HEK293 (cell line): ENCODE data around the gene PSMA7.

Experiments used
- CTCF ChIA-PET: fragments of 350-600 bp; formaldehyde crosslinking; extraction: SDS; loops from one replicate; lab custom pipeline; 2021; ENCODE audit warnings: antibody characterized with exemption; lab: Yijun Ruan, JAX
- POLR2A ChIA-PET: fragments of 300-600 bp; formaldehyde crosslinking; extraction: SDS; loops from one replicate; lab custom pipeline; 2020; ENCODE audit warnings: antibody characterized with exemption, inconsistent platforms; lab: Yijun Ruan, JAX
- H3K27ac ChIP-seq: fragments of 200-500 bp; sonication (Bioruptor generic); 2 replicates; pipeline ENCODE4 v1.5.1; 2014; ENCODE audit warnings: low read depth, low read length, control low read depth, inconsistent platforms; ENCODE audit errors: extremely low read depth
- H3K36me3 ChIP-seq, 2 experiments: fragments of 200-500 bp in 1 of 2; sonication (Bioruptor generic) in 1 of 2; 1 replicate in 1 of 2; 2 replicates in 1 of 2; pipeline ENCODE4 v1.5.1; 2014 to 2017; ENCODE audit warnings: inconsistent platforms in 2 of 2, low read length in 2 of 2; ENCODE audit not compliant: control insufficient read depth in 2 of 2, insufficient read depth in 1 of 2
- H3K4me1 ChIP-seq: fragments of 200-500 bp; sonication (Bioruptor generic); 2 replicates; pipeline ENCODE4 v1.5.1; 2014; ENCODE audit warnings: mild to moderate bottlenecking, low read length, inconsistent platforms; ENCODE audit not compliant: control insufficient read depth, insufficient read depth
- H3K4me3 ChIP-seq: 2 replicates; pipeline ENCODE4 v1.5.1; 2011; ENCODE audit warnings: low read depth, mild to moderate bottlenecking, control low read depth, low read length, moderate library complexity
- H3K9me3 ChIP-seq: fragments of 200-500 bp; sonication (Bioruptor generic); 2 replicates; pipeline ENCODE4 v1.5.1; 2014; ENCODE audit warnings: low read depth, low read length, inconsistent platforms; ENCODE audit not compliant: control insufficient read depth, insufficient read depth
- GLIS2 ChIP-seq: fragments of 450-650 bp; formaldehyde crosslinking; IDR thresholded peaks from 2 replicates; pipeline ENCODE4 v1.5.1; 2016; ENCODE audit warnings: missing biosample characterization, missing genetic modification characterization
- KLF8 ChIP-seq: fragments of 450-650 bp; formaldehyde crosslinking; IDR thresholded peaks from 2 replicates; pipeline ENCODE4 v1.5.1; 2016; ENCODE audit warnings: missing biosample characterization, missing genetic modification characterization
- OVOL3 ChIP-seq: fragments of 450-650 bp; formaldehyde crosslinking; IDR thresholded peaks from 2 replicates; pipeline ENCODE4 v1.5.1; 2016; ENCODE audit warnings: missing biosample characterization, missing genetic modification characterization
- SCRT2 ChIP-seq: fragments of 450-650 bp; formaldehyde crosslinking; IDR thresholded peaks from 2 replicates; pipeline ENCODE4 v1.5.1; 2016; ENCODE audit warnings: missing biosample characterization, missing genetic modification characterization
- ZBTB21 ChIP-seq: fragments of 450-650 bp; formaldehyde crosslinking; IDR thresholded peaks from 2 replicates; pipeline ENCODE4 v1.5.1; 2017; ENCODE audit warnings: missing biosample characterization, missing genetic modification characterization
- ZNF211 ChIP-seq: fragments of 450-650 bp; formaldehyde crosslinking; IDR thresholded peaks from 2 replicates; pipeline ENCODE4 v1.5.1; 2016; ENCODE audit warnings: low read depth, missing biosample characterization, missing genetic modification characterization
- ZNF473 ChIP-seq: fragments of 450-650 bp; formaldehyde crosslinking; IDR thresholded peaks from 2 replicates; pipeline ENCODE4 v1.5.1; 2017; ENCODE audit warnings: missing biosample characterization, missing genetic modification characterization
- ZNF623 ChIP-seq: fragments of 450-650 bp; formaldehyde crosslinking; IDR thresholded peaks from 2 replicates; pipeline ENCODE4 v1.5.1; 2016; ENCODE audit warnings: missing biosample characterization, missing genetic modification characterization
- ZNF658 ChIP-seq: fragments of 450-650 bp; formaldehyde crosslinking; IDR thresholded peaks from 2 replicates; pipeline ENCODE4; 2016; ENCODE audit warnings: missing biosample characterization, missing genetic modification characterization
- ZNF677 ChIP-seq: fragments of 450-650 bp; IDR thresholded peaks from 2 replicates; pipeline ENCODE4 v1.5.0; 2018; ENCODE audit warnings: missing biosample characterization, mild to moderate bottlenecking, missing genetic modification characterization, moderate library complexity
- ZNF747 ChIP-seq: fragments of 450-650 bp; formaldehyde crosslinking; IDR thresholded peaks from 2 replicates; pipeline ENCODE4 v1.5.1; 2016; ENCODE audit warnings: missing biosample characterization, missing genetic modification characterization
- TF ChIP-seq, protein P1 (sequence below): fragments of 450-650 bp; formaldehyde crosslinking; IDR thresholded peaks from 2 replicates; pipeline ENCODE4 v1.5.1; 2016; ENCODE audit warnings: missing biosample characterization, missing genetic modification characterization
- TF ChIP-seq, protein P2 (sequence below): fragments of 450-650 bp; formaldehyde crosslinking; IDR thresholded peaks from 2 replicates; pipeline ENCODE4 v1.5.1; 2016; ENCODE audit warnings: missing biosample characterization, missing genetic modification characterization, borderline replicate concordance
- TF ChIP-seq, protein P3 (sequence below): fragments of 450-650 bp; formaldehyde crosslinking; conservative IDR thresholded peaks from 2 replicates; pipeline ENCODE4 v1.5.1; 2016; ENCODE audit warnings: low read depth, missing biosample characterization, missing genetic modification characterization

The PSMA7 gene

DNA sequence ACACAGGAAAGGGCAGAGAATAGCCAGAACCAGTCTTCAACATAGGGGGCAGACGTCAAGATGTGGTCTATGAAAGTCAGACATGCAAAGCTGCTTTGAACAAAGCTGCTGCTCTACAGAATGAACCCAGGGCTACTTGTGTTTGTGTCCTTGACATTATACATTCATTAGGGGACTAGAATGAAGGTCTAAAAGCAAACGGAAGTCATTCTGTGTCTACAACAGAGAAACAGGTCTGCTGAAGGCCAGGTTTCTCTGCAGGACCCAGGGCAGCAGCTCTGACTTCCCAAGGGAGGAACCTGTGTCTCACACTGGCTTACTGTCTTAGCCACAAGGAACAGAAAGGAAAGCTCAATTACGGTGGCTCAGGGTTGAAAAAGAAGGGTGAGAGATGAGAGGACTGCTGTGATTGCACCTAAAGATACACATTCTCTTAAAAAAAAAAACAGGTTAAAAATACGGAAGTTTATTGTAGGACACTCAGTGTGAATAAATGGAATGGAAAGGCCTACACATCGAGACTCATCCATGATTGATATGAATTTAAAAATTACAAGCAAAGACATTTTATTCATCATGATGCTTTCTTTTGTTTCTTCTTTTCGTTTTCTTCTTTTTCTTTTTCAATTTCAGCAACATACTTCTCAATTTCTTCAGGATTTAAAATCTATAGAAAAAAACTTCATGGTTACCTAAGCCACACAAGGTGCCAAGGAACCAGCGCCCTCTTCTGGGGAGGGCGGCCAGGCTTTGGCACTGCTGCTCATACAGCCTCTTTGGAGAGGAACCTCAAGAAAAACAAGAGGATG is 6.7 kb downstream of the PSMA7 start (continued):
- TF ChIP-seq ZNF211 (tag by site-specific recombination) (no peak), SCRT2 (tag by site-specific recombination) (no peak), ZNF747 (tag by site-specific recombination) (no peak), ZBTB21 (no peak), ZNF677 (tag by site-specific recombination) (no peak), ZNF658 (tag by site-specific recombination) (no peak), OVOL3 (no peak)
- TF ChIP-seq, protein P1, sequence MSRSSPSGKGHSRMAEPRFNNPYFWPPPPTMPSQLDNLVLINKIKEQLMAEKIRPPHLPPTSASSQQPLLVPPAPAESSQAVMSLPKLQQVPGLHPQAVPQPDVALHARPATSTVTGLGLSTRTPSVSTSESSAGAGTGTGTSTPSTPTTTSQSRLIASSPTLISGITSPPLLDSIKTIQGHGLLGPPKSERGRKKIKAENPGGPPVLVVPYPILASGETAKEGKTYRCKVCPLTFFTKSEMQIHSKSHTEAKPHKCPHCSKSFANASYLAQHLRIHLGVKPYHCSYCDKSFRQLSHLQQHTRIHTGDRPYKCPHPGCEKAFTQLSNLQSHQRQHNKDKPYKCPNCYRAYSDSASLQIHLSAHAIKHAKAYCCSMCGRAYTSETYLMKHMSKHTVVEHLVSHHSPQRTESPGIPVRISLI (tag by site-specific recombination) = 0 out of 2 replicates have a peak, but pooled peaks have one; percentile 47

DNA sequence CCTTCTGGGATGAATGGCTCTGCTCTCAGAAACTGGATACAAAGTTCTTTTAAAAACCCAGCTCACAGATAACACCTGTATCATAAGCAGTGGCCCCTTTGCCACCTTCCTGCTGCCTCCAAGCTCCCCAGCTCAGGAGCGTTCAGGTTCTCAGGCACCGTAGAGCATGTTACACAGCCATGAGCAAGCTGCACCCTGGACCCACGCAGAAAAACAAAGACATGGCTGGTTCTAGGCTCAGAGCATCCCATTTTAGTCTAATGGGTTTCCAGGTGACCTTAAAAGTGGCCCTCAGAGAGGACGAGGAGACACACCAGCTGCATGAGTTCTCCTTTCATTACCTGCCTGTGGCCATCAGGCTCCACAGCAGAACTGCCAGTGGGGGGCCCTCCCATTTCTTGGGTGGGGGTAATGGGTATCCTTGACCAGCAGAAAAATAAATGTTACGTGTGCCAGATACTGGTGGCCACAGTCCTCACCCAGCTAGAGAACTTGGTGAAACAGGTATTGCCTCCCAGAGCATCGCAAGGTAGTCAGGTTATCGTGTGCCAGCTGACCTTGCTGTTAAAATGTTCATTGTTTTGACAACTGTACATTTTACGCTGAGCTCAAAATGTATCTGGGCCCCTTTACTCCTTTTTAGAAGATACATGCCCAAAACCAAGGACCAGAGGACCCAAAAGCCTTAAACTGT is 7.5 kb downstream of the PSMA7 start:
- TF ChIP-seq, protein P2, sequence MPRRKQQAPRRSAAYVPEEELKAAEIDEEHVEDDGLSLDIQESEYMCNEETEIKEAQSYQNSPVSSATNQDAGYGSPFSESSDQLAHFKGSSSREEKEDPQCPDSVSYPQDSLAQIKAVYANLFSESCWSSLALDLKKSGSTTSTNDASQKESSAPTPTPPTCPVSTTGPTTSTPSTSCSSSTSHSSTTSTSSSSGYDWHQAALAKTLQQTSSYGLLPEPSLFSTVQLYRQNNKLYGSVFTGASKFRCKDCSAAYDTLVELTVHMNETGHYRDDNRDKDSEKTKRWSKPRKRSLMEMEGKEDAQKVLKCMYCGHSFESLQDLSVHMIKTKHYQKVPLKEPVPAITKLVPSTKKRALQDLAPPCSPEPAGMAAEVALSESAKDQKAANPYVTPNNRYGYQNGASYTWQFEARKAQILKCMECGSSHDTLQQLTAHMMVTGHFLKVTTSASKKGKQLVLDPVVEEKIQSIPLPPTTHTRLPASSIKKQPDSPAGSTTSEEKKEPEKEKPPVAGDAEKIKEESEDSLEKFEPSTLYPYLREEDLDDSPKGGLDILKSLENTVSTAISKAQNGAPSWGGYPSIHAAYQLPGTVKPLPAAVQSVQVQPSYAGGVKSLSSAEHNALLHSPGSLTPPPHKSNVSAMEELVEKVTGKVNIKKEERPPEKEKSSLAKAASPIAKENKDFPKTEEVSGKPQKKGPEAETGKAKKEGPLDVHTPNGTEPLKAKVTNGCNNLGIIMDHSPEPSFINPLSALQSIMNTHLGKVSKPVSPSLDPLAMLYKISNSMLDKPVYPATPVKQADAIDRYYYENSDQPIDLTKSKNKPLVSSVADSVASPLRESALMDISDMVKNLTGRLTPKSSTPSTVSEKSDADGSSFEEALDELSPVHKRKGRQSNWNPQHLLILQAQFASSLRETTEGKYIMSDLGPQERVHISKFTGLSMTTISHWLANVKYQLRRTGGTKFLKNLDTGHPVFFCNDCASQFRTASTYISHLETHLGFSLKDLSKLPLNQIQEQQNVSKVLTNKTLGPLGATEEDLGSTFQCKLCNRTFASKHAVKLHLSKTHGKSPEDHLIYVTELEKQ (tag by site-specific recombination) = no peak
- TF ChIP-seq, protein P3, sequence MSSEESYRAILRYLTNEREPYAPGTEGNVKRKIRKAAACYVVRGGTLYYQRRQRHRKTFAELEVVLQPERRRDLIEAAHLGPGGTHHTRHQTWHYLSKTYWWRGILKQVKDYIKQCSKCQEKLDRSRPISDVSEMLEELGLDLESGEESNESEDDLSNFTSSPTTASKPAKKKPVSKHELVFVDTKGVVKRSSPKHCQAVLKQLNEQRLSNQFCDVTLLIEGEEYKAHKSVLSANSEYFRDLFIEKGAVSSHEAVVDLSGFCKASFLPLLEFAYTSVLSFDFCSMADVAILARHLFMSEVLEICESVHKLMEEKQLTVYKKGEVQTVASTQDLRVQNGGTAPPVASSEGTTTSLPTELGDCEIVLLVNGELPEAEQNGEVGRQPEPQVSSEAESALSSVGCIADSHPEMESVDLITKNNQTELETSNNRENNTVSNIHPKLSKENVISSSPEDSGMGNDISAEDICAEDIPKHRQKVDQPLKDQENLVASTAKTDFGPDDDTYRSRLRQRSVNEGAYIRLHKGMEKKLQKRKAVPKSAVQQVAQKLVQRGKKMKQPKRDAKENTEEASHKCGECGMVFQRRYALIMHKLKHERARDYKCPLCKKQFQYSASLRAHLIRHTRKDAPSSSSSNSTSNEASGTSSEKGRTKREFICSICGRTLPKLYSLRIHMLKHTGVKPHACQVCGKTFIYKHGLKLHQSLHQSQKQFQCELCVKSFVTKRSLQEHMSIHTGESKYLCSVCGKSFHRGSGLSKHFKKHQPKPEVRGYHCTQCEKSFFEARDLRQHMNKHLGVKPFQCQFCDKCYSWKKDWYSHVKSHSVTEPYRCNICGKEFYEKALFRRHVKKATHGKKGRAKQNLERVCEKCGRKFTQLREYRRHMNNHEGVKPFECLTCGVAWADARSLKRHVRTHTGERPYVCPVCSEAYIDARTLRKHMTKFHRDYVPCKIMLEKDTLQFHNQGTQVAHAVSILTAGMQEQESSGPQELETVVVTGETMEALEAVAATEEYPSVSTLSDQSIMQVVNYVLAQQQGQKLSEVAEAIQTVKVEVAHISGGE (tag by site-specific recombination) = no peak
- TF ChIP-seq ZNF473 (no peak), KLF8 (no peak), ZNF623 (no peak), GLIS2 (0 out of 2 replicates have a peak, but pooled peaks have one; percentile 21)

More for the DNA sequence above, 7.5 kb downstream of the PSMA7 start:
- POLR2A ChIA-PET = interaction anchor here (0.6 to 3.5 kb wide), 7 partner anchors 9 to 255 kb away, joined by 3 to 15 read pairs (median 5); partner anchors contain the start of gene TAF4
- CTCF ChIA-PET = interaction anchor here (0.6 to 3.5 kb wide), 9 partner anchors 10 to 125 kb away, joined by 3 to 33 read pairs (median 4); no protein-coding TSS in a partner anchor
- no peaks in the 10 kb centered on the region for H3K4me1 ChIP-seq
- peak overlapping the region; percentile 42; the same call in 1 of the 2 replicates for H3K27ac ChIP-seq
- H3K4me3 ChIP-seq = no peak overlapping the region
- no peaks in the 10 kb centered on the region for H3K9me3 ChIP-seq
- peaks cover 12 to 99% of the 10 kb centered on the region in 2 experiments; a peak in 2 of 3 replicates for H3K36me3 ChIP-seq
